Gastroesophageal sphincter (tissue), 4 donors: Measurements from ENCODE around the gene EFNA3. TPM values are rescaled to one million over a fixed set of nuclear protein-coding genes. Genes with fewer than 3 reads are reported as not detected.

ENCODE experiments used
- ATAC-seq: fragments of 150-250 bp; one replicate; pipeline ENCODE4 v1.9.1; 2016; ENCODE audit warnings: mild to moderate bottlenecking, moderate library complexity
- H3K27ac ChIP-seq, 4 donors: fragments of 200-600 bp; sonication (generic) in 3 of 4; 1 replicate in 3 of 4; 2 replicates in 1 of 4; pipeline ENCODE4 v1.5.1; 2016 to 2019
- H3K27me3 ChIP-seq: fragments of 200-600 bp; sonication (generic); one replicate; pipeline ENCODE4 v1.5.1; 2019
- H3K36me3 ChIP-seq, 2 donors: fragments of 200-600 bp; sonication (generic); one replicate each; pipeline ENCODE4 v1.5.1; 2019; ENCODE audit warnings: control low read depth in 1 of 2
- H3K4me1 ChIP-seq, 3 donors: fragments of 200-600 bp; sonication (generic); 1 replicate in 2 of 3; 2 replicates in 1 of 3; pipeline ENCODE4 v1.5.1; 2016 to 2019; ENCODE audit warnings: control low read depth in 2 of 3
- H3K4me3 ChIP-seq, 2 donors: fragments of 200-600 bp; sonication (generic); one replicate each; pipeline ENCODE4 v1.5.1; 2019; ENCODE audit warnings: mild to moderate bottlenecking in 1 of 2, moderate library complexity in 1 of 2
- H3K9me3 ChIP-seq, 3 donors: fragments of 200-600 bp; sonication (generic); one replicate each; pipeline ENCODE4 v1.5.1; 2017 to 2019; ENCODE audit warnings: control low read depth in 2 of 3
- CTCF ChIP-seq, 4 experiments: fragments of 200-600 bp in 2 of 4; fragments of 450-650 bp in 2 of 4; sonication (generic) in 1 of 4; IDR thresholded peaks; one replicate each; pipeline ENCODE4 v1.5.1; 2017 to 2019; ENCODE audit warnings: antibody characterized with exemption in 4 of 4, mild to moderate bottlenecking in 2 of 4, moderate library complexity in 2 of 4
- EP300 ChIP-seq: sonication (generic); formaldehyde crosslinking; IDR thresholded peaks from one replicate; pipeline ENCODE4 v1.6.1; 2017; ENCODE audit warnings: antibody characterized with exemption, mild to moderate bottlenecking
- POLR2A ChIP-seq, 2 donors: fragments of 450-650 bp; IDR thresholded peaks; one replicate each; pipeline ENCODE4 v1.6.1; 2017; ENCODE audit warnings: antibody characterized with exemption in 2 of 2, mild to moderate bottlenecking in 2 of 2, moderate library complexity in 1 of 2
- POLR2AphosphoS5 ChIP-seq: sonication (generic); formaldehyde crosslinking; IDR thresholded peaks from one replicate; pipeline ENCODE4 v1.6.1; 2017; ENCODE audit warnings: antibody characterized with exemption
- WGBS, 2 donors: methylation state at CpG; one replicate each; pipeline ENCODE4 v1.1.5; 2018; ENCODE audit warnings: low coverage in 1 of 2; 5-methylcytosine and 5-hydroxymethylcytosine counted together
- total RNA-seq, 4 donors: library from RNA; depleted of rRNA; stranded (reverse); fragments of >200 nt; gene quantifications; one replicate each; pipeline ENCODE4 v1.1.0, GENCODE V29; 2016

The EFNA3 gene
- total RNA-seq, 4 donors from 2014 or later = 0.27 to 0.77 TPM; not detected in 2

- Histone ChIP-seq H3K36me3 (no peaks in the 10 kb centered on the region), H3K4me3 (no peak overlapping the region), H3K27ac (no peak overlapping the region), H3K4me1 (peaks cover 0 to 10% (median 8%) of the 10 kb centered on the region in 3 donors), H3K9me3 (no peaks in the 10 kb centered on the region), H3K27me3 (peaks cover 6% of the 10 kb centered on the region)
- 78 to 84% methylated on average over 1 to 2 of the region's 2 CpGs for WGBS, 2 donors
- no peak for ATAC-seq
- TF ChIP-seq EP300 (no peak), POLR2AphosphoS5 (no peak), CTCF (IDR thresholded peaks at IDR 0.05) (no peak), POLR2A (IDR thresholded peaks at IDR 0.05) (no peak)
These were observed 42.6 kb downstream of the EFNA3 start for GRCh38 chr1:155121249-155121648.

GRCh38 chr1:155122308-155122707 is 43.7 kb downstream of the EFNA3 start:
- no peak for ATAC-seq
- 63 to 73% methylated on average over 1 to 2 of the region's 2 CpGs for WGBS, 2 donors
- H3K4me1 ChIP-seq = peaks cover 0 to 21% (median 17%) of the 10 kb centered on the region in 3 donors
- H3K9me3 ChIP-seq = no peaks in the 10 kb centered on the region
- no peak overlapping the region for H3K4me3 ChIP-seq
- TF ChIP-seq POLR2AphosphoS5 (no peak), EP300 (no peak), POLR2A (IDR thresholded peaks at IDR 0.05) (no peak), CTCF (IDR thresholded peaks at IDR 0.05) (no peak)
- H3K27me3 ChIP-seq = peaks cover 6% of the 10 kb centered on the region
- H3K27ac ChIP-seq = no peak overlapping the region
- H3K36me3 ChIP-seq = no peaks in the 10 kb centered on the region

- Histone ChIP-seq H3K36me3 (no peaks in the 10 kb centered on the region), H3K9me3 (no peaks in the 10 kb centered on the region), H3K4me3 (no peak overlapping the region), H3K27ac (no peak overlapping the region), H3K4me1 (peaks cover 0 to 34% (median 23%) of the 10 kb centered on the region in 3 donors), H3K27me3 (no peaks in the 10 kb centered on the region)
- no peak for ATAC-seq
- TF ChIP-seq EP300 (no peak), POLR2A (IDR thresholded peaks at IDR 0.05) (no peak), POLR2AphosphoS5 (no peak), CTCF (IDR thresholded peaks at IDR 0.05) (no peak)
- WGBS, 2 donors = 42 to 53% methylated on average over 4 of the region's 4 CpGs
These were observed 45.2 kb downstream of the EFNA3 start for GRCh38 chr1:155123801-155124200.

GRCh38 chr1:155124503-155125463 is 46.1 kb downstream of the EFNA3 start:
- Histone ChIP-seq H3K27ac (peak overlapping the region in 3 of 4 donors; percentile 84 to 99 (median 91)), H3K4me3 (no peak overlapping the region), H3K36me3 (no peaks in the 10 kb centered on the region), H3K4me1 (peaks cover 0 to 44% (median 27%) of the 10 kb centered on the region in 3 donors), H3K27me3 (no peaks in the 10 kb centered on the region), H3K9me3 (no peaks in the 10 kb centered on the region)
- no peak for ATAC-seq
- WGBS, 2 donors = 60 to 87% methylated on average over 3 to 7 of the region's 16 CpGs
- TF ChIP-seq EP300 = no peak
- TF ChIP-seq POLR2A (IDR thresholded peaks at IDR 0.05) = no peak
- no peak for TF ChIP-seq POLR2AphosphoS5
- TF ChIP-seq CTCF (IDR thresholded peaks at IDR 0.05) = no peak
